ENCODE results near the gene ZNF679.
"Not testable (repeated sequence)": the region's sequence is repeated elsewhere in the genome, so short reads cannot be mapped to it uniquely, and the experiment has no call there.

Gene ZNF679

DNA sequence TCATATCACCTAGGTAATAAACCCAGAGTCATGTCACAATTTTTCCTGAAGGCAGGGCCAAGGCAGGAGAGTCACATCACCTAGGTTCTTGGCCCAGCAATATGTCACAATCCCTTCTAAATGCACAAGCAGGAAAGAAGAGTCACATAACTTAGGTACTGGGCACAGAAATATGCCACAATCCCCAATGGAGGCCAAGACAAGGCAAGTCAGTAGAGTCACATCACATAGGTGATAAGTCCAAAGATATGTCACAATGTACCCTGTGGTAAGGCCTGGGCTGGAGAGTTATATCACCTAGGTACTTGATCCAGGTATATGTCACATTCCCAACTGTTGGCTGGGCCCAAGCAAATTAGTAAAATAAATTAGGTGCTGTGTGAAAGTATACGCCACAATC lies at the start of gene ZNF679:
TSS of gene ZNF679 (plus strand) at position 301 of the 400 bp plus-strand sequence. CDS start 20,644 bp downstream, outside the sequence.
- not testable (repeated sequence) for DNase-seq (ENCODE audit: extremely low read depth in 1 of 2, low read depth in 1 of 2)

DNA sequence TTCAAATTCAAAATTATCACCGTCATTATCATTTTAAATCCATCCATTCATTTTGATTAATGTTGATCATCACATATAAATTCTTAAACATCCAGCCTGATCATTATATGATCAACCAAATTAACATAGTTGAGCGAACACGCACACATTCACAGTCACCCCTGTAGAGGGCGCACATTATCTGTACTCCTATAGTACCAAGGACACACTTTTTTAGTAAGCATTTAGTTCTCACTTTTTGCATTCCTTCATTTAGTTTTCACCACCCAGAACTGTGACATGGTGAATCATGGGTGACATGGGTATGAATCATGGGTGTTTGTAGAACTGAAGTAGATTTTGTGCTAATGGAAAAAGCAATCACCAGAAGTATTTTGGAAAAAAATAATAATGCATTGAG lies 47.3 kb upstream of the ZNF679 start:
- no peak for DNase-seq (ENCODE audit: extremely low read depth in 1 of 2, low read depth in 1 of 2)

DNA sequence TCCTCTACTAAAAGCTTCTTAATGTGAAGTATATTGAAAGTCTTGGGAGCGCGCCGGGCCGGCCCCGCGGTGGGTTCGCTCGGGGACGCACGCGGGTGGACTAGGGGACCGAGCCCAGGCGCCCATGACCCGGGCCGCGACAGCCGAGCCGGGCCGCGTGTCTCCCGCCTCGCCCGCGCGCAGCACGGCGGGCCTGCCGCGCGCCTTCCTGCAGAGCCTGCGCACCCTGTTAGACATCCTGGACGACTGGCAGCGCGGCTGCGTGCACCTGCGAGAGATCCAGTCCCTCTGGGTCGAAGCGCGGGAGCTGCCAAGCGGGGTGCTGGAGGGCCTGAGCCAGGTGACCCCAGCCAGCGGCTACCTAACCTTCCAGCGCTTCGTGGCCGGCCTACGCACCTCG lies 46.7 kb upstream of the ZNF679 start:
- no peak for DNase-seq (ENCODE audit: extremely low read depth in 1 of 2, low read depth in 1 of 2)

DNA sequence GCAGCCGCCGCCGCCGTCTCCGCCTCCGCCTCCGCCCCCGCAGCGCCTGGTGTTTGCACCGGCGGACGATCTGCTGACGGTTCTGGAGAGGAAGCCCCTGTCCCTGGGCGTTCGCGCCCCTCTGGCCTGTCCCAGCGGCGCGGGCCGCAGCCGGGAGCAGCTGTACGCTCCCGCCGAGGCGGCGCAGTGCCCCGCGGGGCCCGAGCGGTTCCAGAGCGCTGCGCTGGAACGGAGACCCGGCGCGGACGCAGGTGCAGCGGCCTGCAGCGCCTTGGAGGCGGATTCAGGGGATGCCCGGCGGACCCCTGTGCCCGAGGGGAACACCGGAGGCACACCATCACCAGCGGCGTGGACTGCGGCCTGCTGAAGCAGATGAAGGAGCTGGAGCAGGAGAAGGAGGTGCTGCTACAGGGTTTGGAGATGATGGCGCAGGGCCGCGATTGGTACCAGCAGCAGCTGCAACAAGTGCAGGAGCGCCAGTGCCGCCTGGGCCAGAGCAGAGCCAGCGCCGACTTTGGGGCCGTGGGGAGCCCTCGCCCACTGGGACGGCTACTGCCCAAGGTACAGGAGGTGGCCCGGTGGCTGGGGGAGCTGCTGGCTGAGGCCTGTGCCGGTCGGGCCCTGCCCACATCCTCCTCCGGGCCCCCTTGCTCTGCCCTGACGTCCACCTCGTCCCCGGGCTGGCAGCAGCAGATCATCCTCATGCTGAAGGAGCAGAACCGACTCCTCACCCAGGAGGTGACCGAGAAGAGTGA lies 46.1 kb upstream of the ZNF679 start:
- DNase-seq (ENCODE audit: extremely low read depth in 1 of 2, low read depth in 1 of 2) = no peak

DNA sequence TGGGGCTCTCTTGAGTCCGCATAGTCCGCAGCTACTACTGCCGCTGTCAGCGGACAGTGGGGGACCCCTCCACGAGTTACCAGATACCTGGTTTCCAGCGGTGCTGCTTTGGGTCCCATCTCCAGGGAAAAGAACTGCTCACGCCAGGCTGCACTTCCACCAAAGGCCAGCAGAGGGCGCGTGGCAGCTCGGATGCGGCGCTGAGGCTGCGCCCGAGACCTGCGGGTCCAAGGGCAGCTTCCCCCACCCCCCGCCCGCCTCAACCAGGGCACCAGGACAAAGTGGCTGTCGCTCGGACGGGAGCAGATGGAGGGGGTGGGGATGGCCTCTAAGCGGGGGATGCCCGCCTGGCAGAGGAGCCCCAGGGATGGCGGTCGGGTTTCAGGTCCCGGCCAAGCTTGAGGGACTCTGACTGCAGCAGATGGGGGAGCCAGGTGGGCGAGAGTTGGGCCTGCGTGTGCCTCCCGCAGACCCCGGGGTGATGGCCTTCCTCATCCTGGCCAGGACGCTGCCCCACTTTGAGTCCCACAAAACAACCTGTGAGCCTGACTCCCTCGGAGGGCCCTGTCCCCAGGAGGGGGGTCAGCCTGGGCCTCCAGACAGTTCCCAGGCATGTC lies 45.0 kb upstream of the ZNF679 start:
- DNase-seq (ENCODE audit: extremely low read depth in 1 of 2, low read depth in 1 of 2) = peak in 1 of 2 donors; percentile 19

DNA sequence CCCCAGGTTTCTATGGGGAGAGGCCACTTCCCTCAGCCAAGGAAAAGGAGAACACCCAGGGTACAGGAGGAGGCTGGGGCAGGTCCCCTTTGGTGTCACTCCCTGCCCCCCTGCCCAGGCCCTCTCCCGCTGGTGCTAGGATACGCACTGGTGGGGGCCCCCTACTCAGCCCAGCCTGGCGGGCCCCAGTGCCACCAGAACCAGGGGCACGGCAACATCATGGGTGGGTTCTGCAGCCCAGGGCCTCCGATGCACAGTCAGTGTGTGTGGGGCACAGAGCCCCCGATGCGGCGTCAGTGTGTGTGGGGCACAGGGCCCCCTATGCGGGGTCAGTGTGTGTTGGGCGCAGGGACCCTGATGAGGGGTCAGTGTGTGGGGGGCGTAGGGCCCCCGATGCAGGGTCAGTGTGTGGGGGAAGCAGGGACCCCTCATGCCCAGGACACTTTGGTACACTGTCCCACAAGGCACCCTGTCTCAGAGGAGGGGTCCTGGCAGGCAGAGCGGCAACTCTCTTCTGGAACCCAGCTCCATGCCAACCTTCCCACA lies 44.4 kb upstream of the ZNF679 start:
- DNase-seq (ENCODE audit: extremely low read depth in 1 of 2, low read depth in 1 of 2) = no peak

DNA sequence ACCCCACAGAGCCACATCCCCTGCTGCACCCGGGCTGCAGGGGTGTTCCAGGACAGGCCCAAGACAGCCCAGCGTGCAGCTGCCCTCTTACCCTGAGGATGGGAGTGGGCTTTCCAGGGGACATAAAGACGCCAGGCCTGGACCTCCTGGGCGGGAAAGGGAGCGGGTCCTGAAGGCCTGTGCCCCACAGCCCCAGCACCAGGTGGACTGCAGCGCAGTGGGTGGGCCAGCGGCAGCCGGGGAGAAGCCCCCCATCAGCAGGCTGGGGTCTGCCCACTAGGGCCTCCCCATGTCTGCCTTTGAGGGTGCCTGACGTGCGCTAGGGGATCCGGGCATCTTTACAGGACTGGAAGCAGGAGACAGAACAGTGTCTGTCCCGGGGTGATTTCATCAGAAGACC lies 43.9 kb upstream of the ZNF679 start:
- DNase-seq (ENCODE audit: extremely low read depth in 1 of 2, low read depth in 1 of 2) = no peak

DNA sequence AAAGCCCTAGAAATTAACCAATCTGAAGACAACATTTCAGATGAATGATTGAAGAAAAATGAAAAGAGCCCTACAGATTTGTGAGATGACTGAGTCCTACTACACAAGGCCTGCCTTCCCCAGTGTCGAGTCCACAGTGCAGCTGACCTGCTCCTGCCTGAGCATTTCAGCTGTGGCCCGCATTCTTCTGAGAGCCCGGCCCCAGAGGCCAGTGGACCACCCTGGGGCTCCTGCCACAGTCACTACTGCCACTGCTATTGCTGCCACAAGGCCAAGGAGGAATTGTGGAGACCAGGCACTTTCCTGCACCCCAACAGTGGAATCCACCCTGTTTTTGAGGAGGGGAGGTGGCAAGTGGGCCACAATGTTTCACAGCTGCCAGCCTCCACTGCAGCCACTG lies 40.9 kb upstream of the ZNF679 start:
- no peak for DNase-seq (ENCODE audit: extremely low read depth in 1 of 2, low read depth in 1 of 2)

DNA sequence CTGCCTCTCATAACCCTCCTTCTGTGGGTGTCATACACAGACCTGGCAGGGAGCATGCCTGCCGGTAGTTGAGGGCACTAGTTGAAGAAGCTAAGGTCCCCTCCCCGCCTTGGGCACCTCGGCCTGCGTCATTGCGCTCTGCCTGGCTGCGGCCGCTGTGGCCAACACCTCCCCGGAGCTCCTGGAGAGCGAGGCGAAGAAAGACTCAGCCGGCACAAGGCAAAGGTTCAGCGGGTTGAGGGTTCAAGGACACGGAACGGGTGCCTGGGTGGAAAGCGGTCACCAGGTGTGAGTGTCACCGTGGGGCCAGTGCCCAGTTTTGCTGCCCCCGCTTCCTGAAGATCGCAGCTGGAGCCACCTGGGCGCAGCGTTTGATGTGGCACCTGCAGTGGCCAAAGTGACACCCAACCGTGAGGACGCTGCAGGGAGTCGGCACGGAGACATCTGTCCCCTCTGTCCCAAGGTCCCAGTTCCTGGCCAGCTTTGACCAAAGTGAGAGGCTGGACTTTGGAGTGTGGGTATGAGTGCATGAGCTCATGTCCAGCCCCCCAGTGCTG lies 36.0 kb upstream of the ZNF679 start:
- no peak for DNase-seq (ENCODE audit: extremely low read depth in 1 of 2, low read depth in 1 of 2)

DNA sequence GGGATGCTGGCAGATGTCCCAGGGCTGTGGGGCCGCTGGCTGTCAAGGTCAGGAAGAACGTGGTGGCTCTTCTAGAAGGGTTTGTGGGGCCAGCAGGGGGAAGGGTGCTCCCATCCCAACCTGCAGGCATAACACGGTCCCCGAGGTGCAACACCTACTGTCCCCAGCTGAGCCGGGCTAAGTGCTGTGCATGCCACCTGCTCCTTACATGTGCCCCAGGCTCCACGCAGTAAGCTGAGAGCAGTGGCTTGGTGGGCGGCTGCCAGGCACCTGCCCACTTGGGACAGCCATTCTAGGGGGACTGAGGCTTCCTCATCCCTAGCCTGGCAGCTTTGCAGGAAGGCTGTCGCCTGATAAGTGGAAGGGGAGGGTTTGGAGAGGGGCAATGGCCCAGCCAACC lies 35.5 kb upstream of the ZNF679 start:
- DNase-seq (ENCODE audit: extremely low read depth in 1 of 2, low read depth in 1 of 2) = no peak

DNA sequence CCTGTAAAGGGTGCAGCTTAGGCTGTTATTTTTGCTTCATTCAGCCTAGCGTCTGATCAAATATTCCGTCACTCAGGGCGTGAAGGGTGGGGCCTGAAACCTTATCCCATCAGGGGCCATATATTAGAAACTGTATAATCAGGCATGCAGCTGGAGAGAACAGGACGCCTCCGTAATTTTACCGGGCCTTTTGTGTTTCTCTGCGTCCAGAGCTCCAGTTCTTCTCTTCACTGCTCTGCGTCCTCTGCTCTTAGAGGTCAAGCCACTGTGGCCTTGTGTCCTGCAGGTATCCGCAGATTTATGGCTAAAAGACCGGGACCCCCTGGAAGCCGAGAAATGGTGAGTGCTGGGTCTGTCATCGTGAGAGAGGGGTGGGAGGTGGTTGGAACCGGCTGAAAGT lies 21.4 kb upstream of the ZNF679 start, which contains the start of gene ZNF735:
TSS of gene ZNF735 (plus strand) at position 301 of the 400 bp plus-strand sequence. CDS start at position 301, 0 bp downstream.
- DNase-seq (ENCODE audit: extremely low read depth in 1 of 2, low read depth in 1 of 2) = no peak

DNA sequence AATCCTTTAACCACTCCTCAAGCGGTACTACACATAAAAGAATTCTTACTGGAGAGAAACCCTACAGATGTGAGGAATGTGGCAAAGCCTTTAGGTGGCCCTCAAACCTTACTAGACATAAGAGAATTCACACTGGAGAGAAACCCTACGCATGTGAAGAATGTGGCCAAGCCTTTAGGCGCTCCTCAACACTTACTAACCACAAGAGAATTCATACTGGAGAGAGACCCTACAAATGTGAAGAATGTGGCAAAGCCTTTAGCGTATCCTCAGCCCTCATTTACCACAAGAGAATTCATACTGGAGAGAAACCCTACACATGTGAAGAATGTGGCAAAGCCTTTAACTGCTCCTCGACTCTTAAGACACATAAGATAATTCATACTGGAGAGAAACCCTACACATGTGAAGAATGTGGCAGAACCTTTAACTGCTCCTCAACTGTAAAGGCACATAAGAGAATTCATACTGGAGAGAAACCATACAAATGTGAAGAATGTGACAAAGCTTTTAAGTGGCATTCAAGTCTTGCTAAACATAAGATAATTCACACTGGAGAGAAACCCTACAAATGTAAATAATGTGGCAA lies 8.5 kb upstream of the ZNF679 start:
- not testable (repeated sequence) for DNase-seq (ENCODE audit: extremely low read depth in 1 of 2, low read depth in 1 of 2)

DNA sequence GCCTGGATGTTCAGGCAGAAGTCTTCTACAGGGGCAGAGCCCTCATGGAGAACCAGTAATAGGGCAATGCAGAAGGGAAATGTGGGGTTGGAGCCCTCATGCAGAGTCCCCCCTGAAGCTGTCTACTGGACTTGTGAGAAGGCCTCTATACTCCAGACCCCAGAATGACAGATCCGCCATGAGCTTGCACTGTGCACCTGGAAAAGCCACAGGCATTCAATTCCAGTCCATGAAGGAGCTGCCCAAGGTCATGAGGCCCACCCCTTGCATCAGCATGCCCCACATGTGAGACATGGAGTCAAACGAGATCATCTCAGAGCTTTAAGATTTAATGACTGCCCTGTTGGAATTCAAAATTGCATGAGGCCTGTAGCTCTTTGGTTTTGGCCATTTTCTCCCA lies 4.9 kb upstream of the ZNF679 start:
- no peak for DNase-seq (ENCODE audit: extremely low read depth in 1 of 2, low read depth in 1 of 2)

DNA sequence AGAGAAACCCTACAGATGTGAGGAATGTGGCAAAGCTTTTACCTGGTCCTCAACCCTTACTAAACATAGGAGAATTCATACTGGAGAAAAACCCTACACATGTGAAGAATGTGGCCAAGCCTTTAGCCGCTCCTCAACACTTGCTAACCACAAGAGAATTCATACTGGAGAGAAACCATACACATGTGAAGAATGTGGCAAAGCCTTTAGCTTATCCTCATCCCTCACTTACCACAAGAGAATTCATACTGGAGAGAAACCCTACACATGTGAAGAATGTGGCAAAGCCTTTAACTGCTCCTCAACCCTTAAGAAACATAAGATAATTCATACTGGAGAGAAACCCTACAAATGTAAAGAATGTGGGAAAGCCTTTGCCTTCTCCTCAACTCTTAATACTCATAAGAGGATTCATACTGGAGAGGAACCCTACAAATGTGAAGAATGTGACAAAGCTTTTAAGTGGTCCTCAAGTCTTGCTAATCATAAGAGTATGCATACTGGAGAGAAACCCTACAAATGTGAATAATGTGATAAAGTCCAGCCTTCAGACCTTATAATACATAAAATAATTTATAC lies 38.2 kb downstream of the ZNF679 start:
- DNase-seq (ENCODE audit: extremely low read depth in 1 of 2, low read depth in 1 of 2) = no peak

DNA sequence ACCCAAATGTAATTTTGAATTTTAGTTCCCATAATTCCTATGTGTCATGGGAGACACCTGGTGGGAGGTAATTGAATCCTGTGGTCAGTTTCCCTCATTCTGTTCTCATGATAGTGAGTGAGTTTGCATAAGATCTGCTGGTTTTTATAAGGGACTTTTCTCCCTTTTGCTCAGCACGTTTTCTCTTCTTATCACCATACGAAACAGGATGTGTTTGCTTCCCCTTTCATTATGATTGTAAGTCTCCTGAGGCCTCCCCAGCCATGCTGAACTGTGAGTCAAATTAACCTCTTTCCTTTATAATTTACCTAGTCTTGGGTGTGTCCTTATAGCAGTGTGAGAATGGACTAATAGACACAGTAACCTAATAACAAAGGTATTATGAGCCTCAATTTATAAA lies 49.4 kb downstream of the ZNF679 start:
- DNase-seq (ENCODE audit: extremely low read depth in 1 of 2, low read depth in 1 of 2) = no peak

DNA sequence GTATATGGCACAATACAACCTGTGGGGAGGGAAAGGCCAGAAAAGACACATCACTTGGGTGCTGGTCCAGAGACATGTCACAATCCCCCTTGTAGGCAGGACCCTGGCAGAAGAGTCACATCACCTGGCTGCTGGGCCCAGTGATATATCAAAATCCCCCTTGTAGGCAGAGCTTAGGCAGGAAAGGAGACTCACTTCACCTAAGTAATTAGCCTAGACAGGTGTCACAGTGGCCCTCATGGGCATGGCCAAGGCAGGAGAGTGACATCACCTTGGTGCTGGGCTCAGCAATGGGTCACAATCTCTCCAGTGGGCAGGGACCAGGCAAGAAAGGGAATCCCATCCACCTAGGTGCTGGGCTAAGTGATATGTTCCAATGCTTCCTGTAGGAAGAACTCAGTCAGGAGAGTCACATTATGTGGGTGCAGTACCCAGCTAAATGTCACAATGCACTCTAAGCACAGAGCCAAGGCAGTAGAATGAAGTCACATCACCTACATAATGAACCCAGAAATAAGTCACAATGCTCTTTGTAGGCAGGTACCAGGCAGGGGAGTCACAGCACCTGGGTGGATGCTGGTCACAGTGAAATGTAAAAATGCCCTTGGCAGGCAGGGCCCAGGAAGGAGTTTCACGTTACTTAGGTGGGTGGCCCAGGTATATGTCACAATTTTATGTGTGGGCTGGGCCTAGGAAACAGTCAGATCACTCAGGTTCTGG lies 66.6 kb downstream of the ZNF679 start:
- no peak for DNase-seq (ENCODE audit: extremely low read depth in 1 of 2, low read depth in 1 of 2)

DNA sequence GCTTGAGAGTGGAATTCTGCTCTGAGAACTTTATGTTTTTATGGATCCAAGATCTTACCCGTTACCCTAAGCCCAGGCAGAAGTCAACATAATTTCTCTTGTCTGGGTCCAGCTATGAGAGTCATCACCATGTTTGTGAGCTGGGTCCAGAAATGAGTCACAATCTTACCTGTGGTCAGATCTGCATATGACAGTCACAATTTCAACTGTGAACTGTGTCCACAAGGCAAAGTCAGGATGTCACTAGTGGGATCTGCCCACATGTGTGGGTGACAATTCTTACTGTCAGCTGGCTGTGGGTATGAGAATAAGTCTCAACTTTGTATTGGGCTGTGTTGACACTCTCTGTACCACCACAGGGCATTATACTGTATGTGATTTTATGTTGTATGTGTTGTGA lies 69.1 kb downstream of the ZNF679 start:
- not testable (repeated sequence) for DNase-seq (ENCODE audit: extremely low read depth in 1 of 2, low read depth in 1 of 2)

DNA sequence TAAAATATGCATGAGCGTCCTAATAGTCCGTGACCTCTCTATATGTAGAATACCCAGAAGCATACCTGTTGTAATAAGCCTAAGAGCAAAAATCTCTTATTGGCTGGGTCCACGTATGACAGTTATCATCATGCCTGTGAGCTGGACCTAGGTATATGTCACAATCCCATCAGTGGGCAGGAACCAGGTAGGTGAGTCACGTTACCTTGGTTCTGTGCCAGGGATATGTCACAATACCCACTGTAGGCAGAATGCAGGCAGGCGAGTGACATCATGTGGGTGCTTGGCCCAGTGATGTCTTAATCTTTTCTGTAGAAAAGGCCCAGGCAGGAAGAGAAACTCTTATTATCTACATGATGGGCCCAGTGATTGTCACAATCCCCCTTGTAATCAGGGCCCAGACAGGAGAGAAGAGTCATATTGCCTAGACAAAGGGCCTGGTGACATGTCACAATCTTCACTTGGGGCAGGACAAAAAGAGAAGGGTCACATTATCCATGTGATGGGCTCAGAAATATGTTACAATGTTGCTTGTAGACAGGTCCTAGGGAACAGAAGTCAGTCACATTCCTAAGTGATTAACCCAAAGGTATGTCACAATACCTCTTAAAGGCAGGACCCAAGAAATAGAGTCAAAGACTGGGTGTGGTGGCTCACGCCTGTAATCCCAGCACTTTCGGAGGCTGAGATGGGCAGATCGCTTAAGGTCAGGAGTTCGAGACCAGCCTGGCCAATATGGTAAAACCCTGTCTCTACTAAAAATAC lies 72.5 kb downstream of the ZNF679 start:
- DNase-seq (ENCODE audit: extremely low read depth in 1 of 2, low read depth in 1 of 2) = no peak

DNA sequence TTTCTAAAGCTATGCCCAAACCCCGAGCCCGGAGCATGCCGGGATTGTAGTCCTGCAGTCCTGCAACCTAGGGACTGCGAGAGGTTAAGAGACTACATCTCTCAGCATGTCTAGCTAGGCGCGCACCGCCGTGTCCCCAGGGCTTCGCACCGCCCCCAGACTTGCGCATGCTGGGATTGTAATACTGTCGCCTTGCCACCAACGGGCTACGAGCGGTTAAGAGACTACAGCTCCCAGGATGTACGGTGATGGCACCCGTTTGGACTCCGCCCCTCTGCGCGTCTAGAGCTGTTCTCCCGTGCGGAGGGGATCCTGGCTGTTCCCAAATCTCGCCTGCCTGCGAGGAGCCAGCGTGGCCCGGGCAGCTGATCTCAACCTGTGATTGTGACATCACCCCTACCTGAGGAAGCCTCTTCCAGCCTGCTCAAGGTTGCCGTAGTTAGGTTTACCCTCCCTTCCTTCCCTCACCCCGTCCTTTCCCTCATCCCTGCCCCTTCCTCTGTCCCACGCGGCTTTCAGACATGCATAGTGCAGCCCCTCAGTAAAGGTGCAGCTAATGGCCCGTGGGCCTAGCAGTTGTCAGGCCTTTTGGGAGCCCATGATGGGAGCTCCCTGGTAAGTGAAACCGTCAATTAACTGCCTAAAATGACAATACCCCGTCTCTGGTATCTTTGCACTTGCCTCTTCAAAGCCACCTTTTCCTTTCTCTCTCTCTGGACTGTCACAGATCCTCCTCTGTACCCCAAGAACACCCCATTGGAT lies 79.2 kb downstream of the ZNF679 start:
- DNase-seq (ENCODE audit: extremely low read depth in 1 of 2, low read depth in 1 of 2) = peak; percentile 82 to 85
